Measurements from ENCODE around the gene PTPRN2.
"Not testable (repeated sequence)": the region's sequence is repeated elsewhere in the genome, so short reads cannot be mapped to it uniquely, and the experiment has no call there.

PTPRN2 gene

DNA sequence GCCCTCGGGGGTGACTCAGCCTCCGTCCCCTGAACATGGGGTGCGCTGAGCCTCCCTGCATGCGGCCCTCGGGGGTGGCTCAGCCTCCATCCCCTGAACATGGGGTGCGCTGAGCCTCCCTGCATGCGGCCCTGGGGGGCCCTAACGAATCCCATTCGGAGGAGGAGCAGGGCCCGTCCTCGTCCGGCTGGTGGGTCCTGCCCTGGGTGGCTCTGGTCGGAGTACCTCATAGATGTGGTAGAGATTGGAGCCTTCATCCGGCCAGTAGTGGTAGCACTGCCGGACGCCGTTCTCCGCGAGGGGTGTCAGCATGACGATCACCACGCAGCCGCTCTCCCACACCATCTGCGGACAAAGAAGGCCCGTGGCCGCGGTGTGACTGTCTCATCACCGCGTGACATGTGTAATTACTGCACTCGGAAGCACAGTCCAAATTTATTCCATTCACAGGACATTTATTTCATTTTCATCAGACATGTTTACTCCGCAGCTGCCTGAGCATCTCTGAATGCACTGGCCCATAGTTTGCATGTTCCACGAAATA, 1009.8 kb downstream of the PTPRN2 start:
- no peak for DNase-seq (ENCODE audit: low spot score)

DNA sequence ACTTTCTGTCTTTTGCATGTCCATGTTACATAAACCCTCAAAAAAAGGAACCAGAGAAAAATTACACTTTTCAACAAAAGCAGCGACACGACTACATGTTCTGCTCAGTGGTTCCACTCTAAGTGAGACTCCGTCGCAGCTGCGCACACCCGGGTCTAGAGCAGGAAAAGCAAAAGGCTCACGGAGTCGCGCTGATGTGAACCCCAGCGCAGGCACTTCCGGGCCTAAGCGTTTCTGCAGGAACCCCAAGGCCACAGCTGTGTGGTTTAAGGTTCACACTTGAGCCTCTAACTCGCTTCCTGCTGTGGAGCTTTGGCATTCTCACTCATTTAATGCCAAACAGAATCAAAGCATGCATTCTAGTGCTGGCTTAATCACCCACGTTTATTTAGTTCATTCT, 1010.6 kb downstream of the PTPRN2 start:
- DNase-seq (ENCODE audit: low spot score), result no peak

DNA sequence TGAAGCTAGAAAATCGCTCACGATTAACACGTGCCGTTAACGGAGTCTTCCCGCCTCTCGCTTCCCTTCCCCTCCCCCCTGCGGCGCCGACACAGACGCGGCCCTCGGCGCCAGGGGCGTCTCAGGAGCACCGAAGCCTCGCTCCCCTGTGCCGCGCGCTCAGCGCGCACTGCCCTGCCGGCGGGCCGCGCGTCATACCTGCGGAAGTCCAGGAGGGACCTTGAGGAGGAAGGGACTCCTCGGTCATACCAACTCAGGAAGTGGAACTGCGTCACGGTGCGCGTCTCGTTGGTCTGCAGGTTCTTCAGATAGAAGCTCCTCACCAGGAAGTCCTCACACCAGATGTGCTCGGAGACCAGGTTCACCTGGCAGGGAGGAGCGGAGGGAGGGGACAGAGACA, 1011.2 kb downstream of the PTPRN2 start:
- no peak for DNase-seq (ENCODE audit: low spot score)

DNA sequence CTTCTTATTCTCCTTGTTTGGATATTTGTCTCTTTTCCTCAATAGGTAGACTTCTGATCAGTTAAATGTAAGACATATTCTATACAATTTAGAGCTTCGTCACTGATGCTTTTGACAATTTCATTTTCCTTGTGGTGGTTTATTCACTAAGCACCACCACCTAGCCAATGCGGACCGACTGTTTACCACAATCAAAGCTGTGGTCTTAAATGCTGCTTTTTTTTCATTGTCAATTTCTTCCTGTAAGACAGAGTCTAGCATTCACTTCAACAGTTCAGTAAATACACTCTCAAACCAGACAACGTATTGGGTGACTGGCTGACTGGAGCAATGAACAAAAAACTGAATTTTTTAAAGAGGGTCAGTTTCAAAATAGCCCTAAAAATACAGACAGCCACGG, 1011.8 kb downstream of the PTPRN2 start:
- no peak for DNase-seq (ENCODE audit: low spot score)

DNA sequence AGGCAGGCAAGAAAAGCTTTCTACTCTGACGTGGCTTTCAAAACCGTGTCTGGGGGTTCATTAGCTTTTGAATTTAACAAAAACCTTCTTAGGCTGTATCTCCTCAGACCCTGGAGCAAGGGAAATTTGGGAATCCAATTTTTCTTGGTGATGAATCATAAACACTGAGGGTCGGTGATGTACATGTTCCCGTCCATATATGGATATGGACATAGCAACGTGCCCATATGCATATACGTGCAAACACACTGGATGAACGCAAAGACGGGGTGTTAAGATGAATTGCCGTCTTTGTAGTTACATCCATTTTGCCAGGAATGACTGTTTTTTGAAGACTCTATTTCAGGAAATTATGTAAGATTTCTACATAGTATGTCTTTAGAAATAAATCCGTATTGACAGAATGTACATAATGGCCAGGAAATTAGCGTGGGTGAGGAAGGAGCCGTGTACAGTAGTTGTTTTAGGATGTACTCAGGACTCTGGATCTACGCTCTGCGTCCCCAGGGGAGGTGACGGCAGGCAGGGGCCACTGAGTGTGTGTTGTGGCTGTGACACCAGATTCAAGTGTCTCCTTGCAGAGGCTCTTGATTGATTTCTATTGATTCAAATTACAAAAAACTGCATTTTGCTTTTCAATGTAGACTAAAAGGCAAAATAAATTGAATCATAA, 1012.6 kb downstream of the PTPRN2 start:
- DNase-seq (ENCODE audit: low spot score), result no peak

DNA sequence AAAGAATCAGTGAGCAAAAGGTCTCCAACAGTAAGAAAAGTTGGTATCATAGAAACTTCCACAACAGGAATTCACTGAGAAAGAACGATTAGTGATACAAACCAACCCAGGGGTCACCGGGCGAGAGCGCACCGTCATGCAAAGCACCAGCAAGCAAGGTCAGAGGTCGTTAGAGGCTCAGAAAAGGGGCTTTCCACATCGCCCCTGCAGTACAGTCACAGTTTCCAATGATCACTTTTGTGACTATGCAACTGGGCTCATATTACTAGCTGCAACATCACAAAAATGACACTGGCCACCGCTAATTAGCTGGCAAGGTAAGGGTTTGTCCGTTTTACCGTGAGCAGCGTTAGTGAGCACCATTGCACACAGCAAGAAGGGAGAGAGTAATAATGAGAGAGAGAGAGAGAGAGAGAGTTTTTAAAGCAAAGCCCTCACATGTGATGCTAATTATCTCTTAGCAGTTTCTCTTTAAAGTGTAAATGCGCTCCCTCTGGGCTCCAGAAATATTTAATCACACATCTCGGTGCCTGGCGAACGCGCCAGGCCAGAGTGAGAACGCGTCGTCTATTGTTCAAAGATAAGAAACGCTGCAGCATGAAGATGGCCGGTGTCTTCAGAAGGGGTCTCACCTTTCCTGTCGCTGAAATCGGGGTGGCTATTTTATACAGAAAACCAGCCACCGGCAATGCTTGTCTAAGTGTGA, 1013.4 kb downstream of the PTPRN2 start:
- DNase-seq (ENCODE audit: low spot score), result no peak

DNA sequence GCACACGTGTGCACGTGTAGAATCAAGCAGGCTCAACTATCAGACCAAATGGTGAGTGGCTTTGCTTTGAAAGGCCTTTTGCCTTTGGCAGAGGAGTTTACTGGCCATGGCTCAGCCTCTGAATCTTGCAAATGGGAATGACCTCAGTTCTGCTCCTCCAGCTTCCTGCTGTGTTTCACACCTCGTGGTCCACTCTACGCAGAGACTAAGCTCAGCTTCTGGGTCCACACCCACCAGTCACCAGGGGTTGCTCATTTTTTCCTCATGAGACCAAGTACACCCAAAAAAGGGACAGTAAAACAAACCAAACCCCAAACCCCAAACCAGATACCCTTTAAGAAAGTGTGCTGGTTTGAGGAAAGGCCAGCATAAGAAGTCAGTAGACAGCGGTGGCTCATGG, 1014.4 kb downstream of the PTPRN2 start:
- no peak for DNase-seq (ENCODE audit: low spot score)

DNA sequence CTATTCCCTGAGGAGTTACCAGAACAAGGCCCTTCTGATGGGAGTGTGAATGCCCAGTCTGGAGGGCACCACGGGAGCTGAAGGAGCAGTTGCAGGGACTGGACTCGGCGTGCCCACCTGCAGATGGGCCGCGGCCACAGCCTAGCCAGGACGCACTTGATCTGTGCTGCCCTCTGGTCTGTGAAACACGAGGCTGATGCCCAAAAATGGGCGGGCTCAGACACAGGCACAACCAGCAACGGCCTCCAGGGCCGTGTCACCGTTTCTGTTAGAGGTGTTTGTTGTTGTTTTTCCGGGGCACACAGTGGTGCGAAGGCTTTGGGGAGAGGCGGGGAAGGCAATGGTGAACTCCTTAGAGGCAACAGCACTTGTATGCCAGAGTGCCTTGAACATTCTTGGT, 1015.0 kb downstream of the PTPRN2 start:
- DNase-seq (ENCODE audit: low spot score), result no peak

DNA sequence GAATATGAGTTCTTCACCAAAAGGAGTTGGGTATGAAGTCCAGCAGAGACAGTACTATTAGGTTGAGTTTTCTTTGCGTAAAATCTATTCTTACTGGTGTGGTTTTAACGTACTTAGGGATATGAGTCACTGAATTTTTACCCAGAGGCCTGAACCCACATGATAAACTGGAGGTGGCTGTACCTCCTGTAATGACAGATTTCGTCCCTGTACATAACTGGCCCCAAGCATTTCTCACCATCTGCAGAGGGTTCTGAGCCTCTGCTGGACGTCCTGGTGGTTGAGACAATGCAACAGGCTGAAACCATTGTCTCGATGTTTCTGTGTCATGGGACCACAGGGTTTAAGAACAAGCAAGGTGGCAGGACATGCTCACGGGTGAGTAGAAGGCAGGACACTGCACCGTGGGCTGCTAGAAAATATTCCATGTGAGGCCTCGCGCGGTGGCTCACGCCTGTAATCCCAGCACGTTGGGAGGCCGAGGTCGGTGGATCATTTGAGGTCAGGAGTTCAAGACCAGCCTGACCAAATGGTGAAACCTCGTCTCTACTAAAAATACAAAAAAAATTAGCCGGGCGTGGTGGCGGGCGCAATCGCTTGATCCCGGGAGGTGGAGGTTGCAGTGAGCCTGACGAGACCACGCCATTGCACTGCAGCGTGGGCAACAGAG, 1017.0 kb downstream of the PTPRN2 start:
- DNase-seq (ENCODE audit: low spot score), result no peak

DNA sequence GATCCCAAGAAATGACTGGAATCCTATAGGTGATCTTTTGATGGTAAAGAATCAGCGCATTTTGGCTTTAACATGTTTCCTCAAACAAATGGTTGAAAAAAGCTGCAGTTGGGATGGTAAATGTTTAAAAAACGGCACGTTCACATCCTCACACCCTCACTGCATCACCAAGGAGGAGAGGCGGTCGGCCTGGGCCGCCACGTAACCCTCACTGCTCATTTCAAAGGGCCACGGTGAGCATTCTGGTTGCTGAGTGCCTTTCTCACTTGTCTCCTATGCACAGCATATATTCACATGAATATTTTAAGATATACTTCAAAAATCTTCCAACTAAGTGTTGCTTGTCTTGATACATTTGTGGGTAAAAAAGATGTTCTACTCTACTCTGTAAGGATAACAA, 1017.7 kb downstream of the PTPRN2 start:
- no peak for DNase-seq (ENCODE audit: low spot score)

DNA sequence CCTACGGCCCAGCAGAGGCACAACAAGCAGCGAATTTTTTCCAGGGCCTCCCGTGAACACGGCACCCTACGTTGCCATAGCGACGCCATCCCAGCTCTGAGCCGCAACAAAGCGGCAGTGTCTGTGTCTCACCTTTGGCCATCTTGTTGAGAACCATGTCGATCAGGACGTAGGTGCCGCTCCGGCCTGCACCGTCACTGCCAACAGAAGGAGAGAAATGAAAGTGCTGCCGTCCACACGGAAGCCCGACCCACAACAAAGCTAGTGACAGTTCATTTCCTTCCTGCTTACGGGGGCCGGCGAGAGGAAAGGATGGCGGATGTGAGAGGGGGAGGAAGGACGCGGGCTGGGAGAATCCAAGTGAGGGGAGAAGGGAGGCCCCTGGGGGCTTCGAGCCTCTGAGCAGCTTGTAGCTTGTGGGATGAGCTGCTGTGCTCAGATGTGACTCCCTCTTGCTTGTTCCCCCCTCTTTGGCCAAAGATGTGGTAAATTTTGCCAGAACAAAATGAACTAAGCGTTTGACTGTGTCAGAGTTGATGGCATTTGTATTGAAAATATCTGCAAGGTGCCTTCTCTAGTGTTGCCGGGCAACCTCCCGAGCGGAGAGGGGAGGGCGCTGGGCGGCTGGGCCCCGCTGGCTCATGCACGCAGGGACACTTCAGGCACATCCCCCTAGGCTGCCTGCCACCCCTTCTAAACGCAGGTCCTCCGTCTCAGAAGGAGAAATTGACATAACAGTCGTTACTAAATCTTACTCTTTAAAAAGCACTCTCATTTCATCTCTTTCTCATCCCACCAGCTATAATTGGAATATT, 1018.6 kb downstream of the PTPRN2 start:
- DNase-seq (ENCODE audit: low spot score), result no peak

DNA sequence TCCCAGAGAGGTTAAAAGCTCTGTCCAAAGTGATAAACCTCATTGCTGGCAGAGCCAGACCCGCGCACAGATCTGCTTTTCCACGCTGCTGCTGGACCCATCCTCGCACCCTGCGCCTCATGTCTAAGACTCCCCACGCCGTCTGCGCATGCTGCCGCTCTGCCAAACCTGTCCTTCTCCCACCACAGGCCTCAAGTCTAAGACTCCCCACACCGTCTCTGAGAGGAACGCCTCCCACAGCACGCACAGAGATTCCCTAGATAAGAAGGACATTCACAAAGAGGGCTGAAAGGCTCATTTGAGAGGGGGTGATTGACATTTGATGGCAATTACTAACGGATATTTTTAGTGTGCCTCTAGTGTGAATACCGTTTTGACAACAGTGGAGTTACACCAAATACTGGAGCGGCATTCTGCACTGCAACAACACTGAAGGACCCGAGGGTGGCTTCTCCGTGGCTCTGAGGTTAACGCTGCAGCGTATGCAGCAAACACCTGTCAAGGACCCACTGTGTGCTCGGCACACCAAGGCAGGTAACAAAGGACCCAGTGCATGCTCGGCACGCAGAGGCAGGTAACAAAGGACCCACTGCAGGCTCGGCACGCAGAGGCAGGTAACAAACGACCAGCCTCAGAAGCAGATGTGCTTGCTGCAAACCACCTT, 1019.4 kb downstream of the PTPRN2 start:
- no peak for DNase-seq (ENCODE audit: low spot score)

DNA sequence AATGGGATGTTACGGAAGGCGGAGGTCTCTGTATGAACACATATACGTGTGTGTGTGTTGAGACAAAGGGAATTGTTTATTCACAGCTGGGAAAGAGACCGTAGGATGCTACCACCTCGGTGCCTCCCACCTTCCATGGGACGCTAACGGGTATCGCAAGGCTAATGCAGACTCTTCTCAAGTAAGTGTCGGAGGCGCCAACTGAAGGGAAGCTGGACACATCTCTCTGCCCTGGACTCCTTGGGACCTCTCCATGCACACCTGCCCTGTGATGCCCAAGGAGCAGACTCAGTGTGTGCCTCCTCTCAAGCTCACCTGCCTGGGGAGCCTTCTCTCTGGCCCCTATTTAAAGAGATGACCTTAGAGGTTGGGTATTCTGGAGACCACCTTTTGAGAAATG, 1020.0 kb downstream of the PTPRN2 start:
- DNase-seq (ENCODE audit: low spot score), result no peak

DNA sequence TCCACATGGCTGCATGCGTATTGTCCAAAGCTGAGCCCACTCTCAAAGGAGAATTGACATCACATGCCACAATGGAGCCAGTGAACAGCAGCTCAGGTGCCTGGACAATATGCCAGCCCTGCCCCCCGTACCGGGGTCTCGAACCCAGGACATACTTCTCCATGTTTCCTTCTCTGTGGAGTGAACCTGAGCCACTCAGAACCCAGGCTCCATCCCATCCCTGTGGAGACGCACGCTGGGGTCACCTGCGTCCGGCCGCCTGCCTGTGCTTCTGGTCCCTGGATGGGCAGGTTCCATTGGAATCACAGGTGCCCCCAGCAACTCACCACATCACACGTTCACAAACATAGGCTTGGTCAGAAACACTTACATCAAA, 1021.0 kb downstream of the PTPRN2 start:
- DNase-seq (ENCODE audit: low spot score), result no peak

DNA sequence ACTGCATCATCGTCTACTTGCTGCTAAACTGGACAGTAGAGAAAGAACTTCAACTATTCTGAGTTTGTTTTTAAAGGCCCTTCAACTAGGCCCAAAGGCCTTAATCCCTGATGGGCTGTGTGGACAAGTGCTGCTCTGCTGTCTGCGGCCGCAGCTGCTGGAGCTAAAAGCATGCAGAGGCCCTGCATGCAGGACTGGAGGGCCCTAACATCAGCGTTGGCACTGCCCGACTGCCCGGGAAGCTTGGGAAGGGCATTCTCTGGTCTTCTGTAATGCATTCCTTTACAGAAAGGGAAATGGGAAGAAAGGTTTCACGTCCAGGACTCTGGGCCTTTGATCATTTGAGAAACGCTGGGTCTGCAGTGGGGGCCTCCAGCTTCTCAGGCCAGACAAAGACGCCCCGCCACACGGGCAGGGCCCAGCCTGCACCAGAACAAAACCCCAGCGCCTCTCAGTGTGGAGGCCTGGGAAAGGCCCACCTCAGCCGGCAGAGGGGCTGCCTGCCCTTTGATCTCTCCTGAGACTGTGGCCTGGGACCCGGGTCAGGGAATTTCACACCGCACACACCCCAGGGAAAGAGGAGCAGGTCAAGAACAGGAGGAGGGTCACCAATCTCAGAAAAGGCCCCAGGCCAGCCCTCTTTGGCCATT, 1021.5 kb downstream of the PTPRN2 start:
- no peak for DNase-seq (ENCODE audit: low spot score)

DNA sequence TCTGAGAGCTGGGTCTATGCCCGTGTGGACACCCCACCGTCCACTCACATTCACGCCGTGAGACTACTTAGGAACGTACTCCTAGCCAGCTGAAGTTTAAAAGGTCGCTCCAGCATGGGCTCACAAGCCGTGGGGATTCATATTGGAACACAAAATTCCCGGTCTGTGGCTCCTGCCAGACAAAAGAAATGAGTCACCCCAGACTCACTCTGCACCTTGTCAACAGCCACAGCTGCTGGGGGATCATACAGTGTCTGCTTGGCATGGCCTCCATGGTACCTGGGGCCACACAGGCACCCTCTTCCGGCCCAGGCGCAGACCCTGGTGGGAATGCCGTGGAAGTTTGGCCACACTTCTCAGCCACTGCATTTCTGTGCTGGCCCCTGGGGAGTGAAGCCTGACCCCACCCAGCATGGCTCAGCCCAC, 1022.4 kb downstream of the PTPRN2 start:
- no peak for DNase-seq (ENCODE audit: low spot score)

DNA sequence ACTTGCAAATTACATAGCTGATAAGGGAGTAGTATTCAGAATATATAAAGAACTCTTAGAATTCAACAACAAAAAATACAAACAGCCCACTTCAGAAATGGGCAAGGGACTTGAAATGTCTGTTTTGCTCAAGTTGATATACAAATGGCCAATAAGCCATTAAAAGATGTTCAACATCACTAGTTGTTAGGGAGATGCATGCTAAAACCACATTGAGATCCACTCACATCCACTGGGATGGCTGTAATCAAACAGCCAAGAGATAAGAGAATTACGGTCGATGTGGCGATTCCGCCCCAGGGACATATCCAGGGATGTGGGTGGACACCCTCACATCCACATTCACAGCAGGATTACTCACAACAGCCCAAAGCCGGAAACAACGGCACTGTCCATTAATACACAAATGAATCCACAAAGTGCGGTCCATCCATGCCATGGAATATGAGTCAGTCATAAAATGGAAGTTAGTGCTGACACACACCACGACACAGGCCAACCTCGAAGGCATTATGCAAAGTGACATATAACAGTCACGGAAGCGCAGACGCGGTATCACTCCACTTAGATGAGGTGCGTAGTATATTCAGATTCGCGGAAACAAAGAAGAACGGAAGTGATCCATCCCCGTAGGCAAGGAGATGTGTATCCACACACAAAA, 1023.0 kb downstream of the PTPRN2 start:
- DNase-seq (ENCODE audit: low spot score), result no peak

DNA sequence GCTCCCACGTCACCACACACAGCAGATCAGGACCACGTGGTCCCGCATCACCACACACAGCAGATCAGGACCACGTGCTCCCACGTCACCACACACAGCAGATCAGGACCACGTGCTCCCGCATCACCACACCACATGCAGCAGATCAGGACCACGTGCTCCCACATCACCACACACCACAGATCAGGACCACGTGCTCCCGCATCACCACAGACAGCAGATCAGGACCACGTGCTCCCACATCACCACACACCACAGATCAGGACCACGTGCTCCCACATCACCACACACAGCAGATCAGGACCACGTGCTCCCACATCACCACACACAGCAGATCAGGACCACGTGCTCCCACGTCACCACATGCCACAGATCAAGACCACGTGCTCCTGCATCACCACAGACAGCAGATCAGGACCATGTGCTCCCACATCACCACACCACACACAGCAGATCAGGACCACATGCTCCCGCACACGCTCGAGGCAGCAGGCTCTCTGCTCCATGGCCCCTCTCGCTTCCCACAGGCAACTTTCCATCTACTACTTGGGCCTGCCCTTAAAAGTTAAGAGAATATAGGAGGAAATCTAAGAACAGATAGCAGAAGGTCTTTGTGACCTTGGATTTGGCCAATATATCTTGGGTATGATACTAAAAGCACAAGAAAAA, 1024.0 kb downstream of the PTPRN2 start:
- DNase-seq (ENCODE audit: low spot score), result not testable (repeated sequence)

DNA sequence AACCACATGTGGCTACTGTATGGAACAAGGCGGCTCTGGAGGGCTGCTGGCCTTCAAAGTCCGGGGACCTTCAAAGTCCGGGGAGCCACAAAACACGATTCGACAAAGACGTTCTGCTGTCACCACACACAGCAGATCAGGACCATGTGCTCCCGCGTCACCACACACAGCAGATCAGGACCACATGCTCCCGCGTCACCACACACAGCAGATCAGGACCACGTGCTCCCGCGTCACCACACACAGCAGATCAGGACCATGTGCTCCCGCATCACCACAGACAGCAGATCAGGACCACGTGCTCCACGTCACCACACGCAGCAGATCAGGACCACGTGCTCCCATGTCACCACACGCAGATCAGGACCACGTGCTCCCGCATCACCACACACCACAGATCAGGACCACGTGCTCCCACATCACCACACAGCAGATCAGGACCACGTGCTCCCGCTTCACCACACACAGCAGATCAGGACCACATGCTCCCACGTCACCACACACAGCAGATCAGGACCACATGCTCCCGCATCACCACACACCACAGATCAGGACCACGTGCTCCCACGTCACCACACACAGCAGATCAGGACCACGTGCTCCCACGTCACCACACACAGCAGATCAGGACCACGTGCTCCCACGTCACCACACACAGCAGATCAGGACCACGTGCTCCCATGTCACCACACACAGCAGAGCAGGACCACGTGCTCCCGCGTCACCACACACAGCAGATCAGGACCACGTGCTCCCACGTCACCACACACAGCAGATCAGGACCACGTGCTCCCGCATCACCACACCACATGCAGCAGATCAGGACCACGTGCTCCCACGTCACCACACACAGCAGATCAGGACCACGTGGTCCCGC, 1024.9 kb downstream of the PTPRN2 start:
- DNase-seq (ENCODE audit: low spot score), result not testable (repeated sequence)

Measured in hematopoietic multipotent progenitor cell treated with erythropoietin and hydrocortisone succinate and interleukin-3 and kit ligand, for 15 days (in vitro differentiated cells).